Lower leg skin (tissue), 3 donors: ENCODE results near the gene ARMH3.
"Not testable (repeated sequence)": the region's sequence is repeated elsewhere in the genome, so short reads cannot be mapped to it uniquely, and the experiment has no call there.

ENCODE experiments used
- POLR2A ChIP-seq, 2 donors: fragments of 450-650 bp; IDR thresholded peaks; one replicate each; pipeline ENCODE4 v1.6.1; 2016 to 2017; ENCODE audit warnings: antibody characterized with exemption in 2 of 2, mild to moderate bottlenecking in 1 of 2, moderate library complexity in 1 of 2
- TF ChIP-seq, protein P1 (sequence below), 3 donors: fragments of 450-650 bp; IDR thresholded peaks; one replicate each; pipeline ENCODE4 v1.5.1; 2016; ENCODE audit warnings: antibody characterized with exemption in 3 of 3, mild to moderate bottlenecking in 3 of 3, moderate library complexity in 2 of 3

- TF ChIP-seq, protein P1, sequence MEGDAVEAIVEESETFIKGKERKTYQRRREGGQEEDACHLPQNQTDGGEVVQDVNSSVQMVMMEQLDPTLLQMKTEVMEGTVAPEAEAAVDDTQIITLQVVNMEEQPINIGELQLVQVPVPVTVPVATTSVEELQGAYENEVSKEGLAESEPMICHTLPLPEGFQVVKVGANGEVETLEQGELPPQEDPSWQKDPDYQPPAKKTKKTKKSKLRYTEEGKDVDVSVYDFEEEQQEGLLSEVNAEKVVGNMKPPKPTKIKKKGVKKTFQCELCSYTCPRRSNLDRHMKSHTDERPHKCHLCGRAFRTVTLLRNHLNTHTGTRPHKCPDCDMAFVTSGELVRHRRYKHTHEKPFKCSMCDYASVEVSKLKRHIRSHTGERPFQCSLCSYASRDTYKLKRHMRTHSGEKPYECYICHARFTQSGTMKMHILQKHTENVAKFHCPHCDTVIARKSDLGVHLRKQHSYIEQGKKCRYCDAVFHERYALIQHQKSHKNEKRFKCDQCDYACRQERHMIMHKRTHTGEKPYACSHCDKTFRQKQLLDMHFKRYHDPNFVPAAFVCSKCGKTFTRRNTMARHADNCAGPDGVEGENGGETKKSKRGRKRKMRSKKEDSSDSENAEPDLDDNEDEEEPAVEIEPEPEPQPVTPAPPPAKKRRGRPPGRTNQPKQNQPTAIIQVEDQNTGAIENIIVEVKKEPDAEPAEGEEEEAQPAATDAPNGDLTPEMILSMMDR (IDR thresholded peaks at IDR 0.05), result not testable (repeated sequence)
- not testable (repeated sequence) for TF ChIP-seq POLR2A (IDR thresholded peaks at IDR 0.05)
Observed at GRCh38 chr10:102007031-102007430, 48.9 kb downstream of the ARMH3 start.
